Measurements from ENCODE around the gene NPW.

NPW gene

DNA sequence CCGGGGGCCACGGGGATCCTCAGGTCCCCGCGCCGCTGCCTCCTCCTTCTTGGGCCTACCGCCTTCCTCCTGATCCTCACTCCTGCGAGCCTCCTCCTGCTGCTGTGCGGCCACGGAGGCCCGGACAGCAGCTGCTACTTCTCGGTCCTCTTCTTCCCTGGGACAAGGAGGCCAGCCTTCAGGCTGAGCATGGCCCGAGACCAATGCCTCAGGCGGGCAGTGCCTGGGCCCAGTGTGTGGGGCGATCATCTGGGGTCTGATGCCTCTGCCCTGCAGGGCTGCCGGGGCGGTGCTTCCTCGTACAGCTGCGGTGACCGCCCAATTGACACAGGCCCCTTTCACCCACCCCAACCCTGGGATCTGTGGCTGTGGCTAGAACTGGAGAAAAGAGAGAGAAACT, 18.6 kb upstream of the NPW start:
- no peak overlapping the region for H3K9ac ChIP-seq
- no peak overlapping the region for H3K4me2 ChIP-seq (ENCODE audit: low read length)
- H3K79me2 ChIP-seq, result peaks cover 30% of the 10 kb centered on the region
- H3K4me3 ChIP-seq (ENCODE audit: low read depth, low read length), result no peak overlapping the region
- no peaks in the 10 kb centered on the region for H3K4me1 ChIP-seq
- no peaks in the 10 kb centered on the region for H3K36me3 ChIP-seq (ENCODE audit: control insufficient read depth, insufficient read depth, low read length)
- no peak overlapping the region for H2AFZ ChIP-seq
- H3K27me3 ChIP-seq (ENCODE audit: control insufficient read depth, insufficient read depth, low read length), result no peaks in the 10 kb centered on the region
- no peak overlapping the region for H3K27ac ChIP-seq
- no peaks in the 10 kb centered on the region for H3K9me3 ChIP-seq (ENCODE audit: control insufficient read depth, low read length)
- TF ChIP-seq, protein P1, sequence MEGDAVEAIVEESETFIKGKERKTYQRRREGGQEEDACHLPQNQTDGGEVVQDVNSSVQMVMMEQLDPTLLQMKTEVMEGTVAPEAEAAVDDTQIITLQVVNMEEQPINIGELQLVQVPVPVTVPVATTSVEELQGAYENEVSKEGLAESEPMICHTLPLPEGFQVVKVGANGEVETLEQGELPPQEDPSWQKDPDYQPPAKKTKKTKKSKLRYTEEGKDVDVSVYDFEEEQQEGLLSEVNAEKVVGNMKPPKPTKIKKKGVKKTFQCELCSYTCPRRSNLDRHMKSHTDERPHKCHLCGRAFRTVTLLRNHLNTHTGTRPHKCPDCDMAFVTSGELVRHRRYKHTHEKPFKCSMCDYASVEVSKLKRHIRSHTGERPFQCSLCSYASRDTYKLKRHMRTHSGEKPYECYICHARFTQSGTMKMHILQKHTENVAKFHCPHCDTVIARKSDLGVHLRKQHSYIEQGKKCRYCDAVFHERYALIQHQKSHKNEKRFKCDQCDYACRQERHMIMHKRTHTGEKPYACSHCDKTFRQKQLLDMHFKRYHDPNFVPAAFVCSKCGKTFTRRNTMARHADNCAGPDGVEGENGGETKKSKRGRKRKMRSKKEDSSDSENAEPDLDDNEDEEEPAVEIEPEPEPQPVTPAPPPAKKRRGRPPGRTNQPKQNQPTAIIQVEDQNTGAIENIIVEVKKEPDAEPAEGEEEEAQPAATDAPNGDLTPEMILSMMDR (IDR thresholded peaks at IDR 0.05), result no peak

DNA sequence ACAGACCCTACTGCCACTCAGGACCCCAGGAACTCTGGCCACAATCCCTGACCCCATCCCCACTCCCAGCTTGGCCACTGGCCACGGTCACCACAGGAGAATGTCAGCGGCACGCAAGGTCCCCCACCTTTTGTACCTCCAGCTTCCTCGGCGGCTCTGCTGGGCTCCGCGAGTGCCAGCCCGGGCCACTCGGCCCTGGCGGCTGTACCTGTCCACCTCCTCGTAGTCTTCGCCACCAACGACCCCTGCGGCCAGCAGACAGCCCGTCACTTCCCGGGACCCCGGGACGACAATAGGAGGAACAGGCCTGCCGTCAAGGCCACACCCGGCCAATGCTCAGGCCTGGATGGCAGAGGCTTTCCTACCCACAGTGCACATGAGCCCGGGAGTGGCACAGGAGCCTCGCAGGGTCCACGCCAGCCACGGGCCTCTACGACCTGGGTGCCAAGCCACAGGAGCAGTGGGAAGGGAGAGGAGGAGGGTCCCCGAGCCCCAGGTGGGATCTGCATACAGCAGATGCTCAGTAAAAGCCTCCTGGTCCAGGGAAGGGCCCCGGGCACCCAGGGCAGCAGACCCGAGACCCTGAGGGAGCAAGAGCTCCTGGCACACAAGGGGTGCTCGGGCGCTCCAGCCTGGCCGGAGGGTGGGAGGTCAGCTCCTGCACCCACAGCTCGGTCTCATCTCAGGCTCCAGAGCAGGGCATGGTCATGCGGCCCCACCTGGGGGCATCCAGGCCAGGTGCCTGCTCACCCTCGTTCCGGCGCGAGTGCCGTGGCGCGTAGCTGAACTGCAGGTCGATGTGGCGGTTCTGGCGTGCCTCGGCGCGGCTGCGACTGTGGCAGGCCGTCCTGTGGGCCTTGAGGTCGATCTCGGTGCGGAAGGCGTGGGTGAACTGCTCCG, 17.9 kb upstream of the NPW start:
- Histone ChIP-seq H3K36me3 (ENCODE audit: control insufficient read depth, insufficient read depth, low read length) (no peaks in the 10 kb centered on the region), H3K4me2 (ENCODE audit: low read length) (no peak overlapping the region), H3K79me2 (peaks cover 37% of the 10 kb centered on the region), H3K27ac (no peak overlapping the region), H2AFZ (no peak overlapping the region), H3K4me1 (no peaks in the 10 kb centered on the region), H3K9ac (no peak overlapping the region), H3K27me3 (ENCODE audit: control insufficient read depth, insufficient read depth, low read length) (no peaks in the 10 kb centered on the region), H3K4me3 (ENCODE audit: low read depth, low read length) (no peak overlapping the region), H3K9me3 (ENCODE audit: control insufficient read depth, low read length) (no peaks in the 10 kb centered on the region)
- TF ChIP-seq, protein P1 (IDR thresholded peaks at IDR 0.05), result no peak

DNA sequence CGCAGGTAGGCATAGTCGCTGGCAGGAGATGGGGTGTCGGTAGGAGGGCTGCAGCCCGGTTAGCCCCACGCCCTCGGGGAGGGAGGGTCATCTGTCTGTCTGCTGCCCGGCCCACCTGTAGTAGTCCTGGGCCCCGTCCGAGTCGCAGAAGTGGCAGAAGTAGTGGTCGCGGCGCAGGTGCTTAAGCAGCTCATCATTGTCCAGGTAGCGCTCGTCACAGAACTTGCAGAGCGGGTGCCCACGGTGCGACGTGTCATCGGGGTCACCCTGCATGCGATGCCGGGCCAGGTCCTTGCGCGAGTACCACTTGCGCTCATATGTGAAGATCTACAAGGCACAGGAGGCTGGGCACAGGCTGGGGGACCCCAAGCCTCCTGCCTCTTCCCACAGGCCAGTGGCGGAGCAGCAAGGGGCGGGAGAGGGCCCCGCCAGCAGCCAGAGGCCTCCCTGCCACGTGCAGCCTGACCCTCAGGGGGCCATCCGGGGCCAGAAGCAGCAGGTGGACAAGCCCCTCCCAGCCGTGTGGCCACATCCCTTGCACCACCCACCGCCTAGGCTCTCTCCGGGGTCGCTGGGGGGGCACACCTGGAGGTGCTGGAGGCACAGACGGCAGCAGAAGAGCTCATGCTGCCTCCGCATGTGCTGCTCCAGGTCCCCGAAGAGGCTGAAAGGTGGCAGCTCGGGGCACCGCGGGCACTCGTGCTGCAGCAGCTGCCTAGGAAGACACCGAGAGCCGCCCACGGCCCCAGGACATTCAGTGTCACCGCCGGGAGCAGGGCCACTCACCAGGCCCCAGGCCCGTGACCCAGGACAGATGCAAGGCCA, 17.0 kb upstream of the NPW start:
- Histone ChIP-seq H3K36me3 (ENCODE audit: control insufficient read depth, insufficient read depth, low read length) (no peaks in the 10 kb centered on the region), H3K4me1 (no peaks in the 10 kb centered on the region)

DNA sequence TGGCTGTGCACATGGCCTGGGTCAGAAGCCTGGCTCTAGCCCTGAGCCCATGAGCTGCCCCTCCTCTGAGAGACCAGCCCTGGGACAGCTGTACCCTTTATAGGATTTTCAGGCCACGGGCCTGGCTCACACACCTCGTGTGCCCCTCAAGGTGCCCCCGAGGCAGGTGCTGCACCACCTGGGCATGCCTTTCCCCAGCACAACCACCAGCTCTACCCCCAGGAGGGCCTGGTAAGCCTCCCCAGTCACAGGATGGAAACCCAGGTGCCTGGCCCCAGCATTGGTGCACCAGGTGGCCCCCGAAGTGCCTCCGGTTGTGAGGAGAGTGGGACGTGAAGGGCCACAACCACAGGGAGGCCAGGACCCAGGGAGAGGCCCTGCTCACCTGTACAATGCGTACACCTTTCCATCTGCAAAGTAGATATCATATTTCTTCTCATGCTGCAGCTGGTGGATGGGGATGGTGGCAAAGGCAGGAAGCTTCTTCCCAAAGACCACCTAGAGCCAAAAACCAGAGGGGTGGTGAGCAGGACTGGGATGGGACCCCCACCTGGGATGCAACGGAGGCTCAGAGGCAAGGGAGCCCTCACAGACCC, 16.3 kb upstream of the NPW start:
- no peak overlapping the region for H3K4me3 ChIP-seq (ENCODE audit: low read depth, low read length)
- no peak overlapping the region for H3K27ac ChIP-seq
- H3K4me2 ChIP-seq (ENCODE audit: low read length), result no peak overlapping the region
- peaks cover 4% of the 10 kb centered on the region for H3K4me1 ChIP-seq
- H3K9ac ChIP-seq, result no peak overlapping the region
- no peaks in the 10 kb centered on the region for H3K36me3 ChIP-seq (ENCODE audit: control insufficient read depth, insufficient read depth, low read length)
- no peaks in the 10 kb centered on the region for H3K9me3 ChIP-seq (ENCODE audit: control insufficient read depth, low read length)
- H2AFZ ChIP-seq, result no peak overlapping the region
- TF ChIP-seq, protein P1 (IDR thresholded peaks at IDR 0.05), result no peak
- H3K27me3 ChIP-seq (ENCODE audit: control insufficient read depth, insufficient read depth, low read length), result no peaks in the 10 kb centered on the region
- peaks cover 53% of the 10 kb centered on the region for H3K79me2 ChIP-seq

More for the DNA sequence above, 17.0 kb upstream of the NPW start:
- Histone ChIP-seq H3K9me3 (ENCODE audit: control insufficient read depth, low read length) (no peaks in the 10 kb centered on the region), H3K9ac (no peak overlapping the region), H3K4me2 (ENCODE audit: low read length) (no peak overlapping the region), H3K27ac (no peak overlapping the region), H3K4me3 (ENCODE audit: low read depth, low read length) (no peak overlapping the region), H2AFZ (no peak overlapping the region), H3K27me3 (ENCODE audit: control insufficient read depth, insufficient read depth, low read length) (no peaks in the 10 kb centered on the region), H3K79me2 (peaks cover 46% of the 10 kb centered on the region)
- TF ChIP-seq, protein P1 (IDR thresholded peaks at IDR 0.05), result no peak
